Measurements from ENCODE around the gene DDA1.

DNA sequence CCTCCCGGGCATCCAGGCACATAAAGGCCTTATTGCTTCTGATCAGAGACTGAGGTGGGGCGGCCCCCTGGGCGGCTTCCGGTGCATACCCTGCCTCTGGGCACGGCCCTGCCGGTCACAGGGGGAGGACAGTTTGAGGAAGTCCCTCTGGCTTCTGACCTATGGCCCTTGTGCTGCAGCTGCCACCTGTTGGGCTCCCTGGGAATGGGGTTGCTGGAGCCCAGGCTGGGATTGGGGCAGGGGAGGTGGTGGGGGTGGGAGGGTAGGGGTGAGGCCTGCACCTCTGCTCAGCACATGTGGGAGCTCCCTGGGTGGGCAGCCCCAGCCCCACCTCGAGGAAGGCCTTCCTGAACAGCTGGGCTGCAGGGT is 14.6 kb downstream of the DDA1 start:
- TF ChIP-seq, protein P1, sequence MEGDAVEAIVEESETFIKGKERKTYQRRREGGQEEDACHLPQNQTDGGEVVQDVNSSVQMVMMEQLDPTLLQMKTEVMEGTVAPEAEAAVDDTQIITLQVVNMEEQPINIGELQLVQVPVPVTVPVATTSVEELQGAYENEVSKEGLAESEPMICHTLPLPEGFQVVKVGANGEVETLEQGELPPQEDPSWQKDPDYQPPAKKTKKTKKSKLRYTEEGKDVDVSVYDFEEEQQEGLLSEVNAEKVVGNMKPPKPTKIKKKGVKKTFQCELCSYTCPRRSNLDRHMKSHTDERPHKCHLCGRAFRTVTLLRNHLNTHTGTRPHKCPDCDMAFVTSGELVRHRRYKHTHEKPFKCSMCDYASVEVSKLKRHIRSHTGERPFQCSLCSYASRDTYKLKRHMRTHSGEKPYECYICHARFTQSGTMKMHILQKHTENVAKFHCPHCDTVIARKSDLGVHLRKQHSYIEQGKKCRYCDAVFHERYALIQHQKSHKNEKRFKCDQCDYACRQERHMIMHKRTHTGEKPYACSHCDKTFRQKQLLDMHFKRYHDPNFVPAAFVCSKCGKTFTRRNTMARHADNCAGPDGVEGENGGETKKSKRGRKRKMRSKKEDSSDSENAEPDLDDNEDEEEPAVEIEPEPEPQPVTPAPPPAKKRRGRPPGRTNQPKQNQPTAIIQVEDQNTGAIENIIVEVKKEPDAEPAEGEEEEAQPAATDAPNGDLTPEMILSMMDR (IDR thresholded peaks at IDR 0.05), result no peak
- TF ChIP-seq EP300 (IDR thresholded peaks at IDR 0.05) (no peak), CBX8 (IDR thresholded peaks at IDR 0.05) (no peak), JUNB (IDR thresholded peaks at IDR 0.05) (no peak), CHD2 (IDR thresholded peaks at IDR 0.05; ENCODE audit: low read length, partially characterized antibody) (no peak), POLR2A (IDR thresholded peaks at IDR 0.05; ENCODE audit: low read length) (no peak), KDM5A (IDR thresholded peaks at IDR 0.05) (no peak)
- TF ChIP-seq, protein P2, sequence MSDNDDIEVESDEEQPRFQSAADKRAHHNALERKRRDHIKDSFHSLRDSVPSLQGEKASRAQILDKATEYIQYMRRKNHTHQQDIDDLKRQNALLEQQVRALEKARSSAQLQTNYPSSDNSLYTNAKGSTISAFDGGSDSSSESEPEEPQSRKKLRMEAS (IDR thresholded peaks at IDR 0.05), result no peak

Data from A549 (cell line).